IPS DF 6.9 (cell line): ENCODE measurements around the gene TUBGCP3.

Experiments
- DNase-seq: peaks from one replicate; pipeline ENCODE4 v3.0.0-alpha.2; 2013; ENCODE audit warnings: low read depth, low spot score
- H3K27ac ChIP-seq: one replicate; pipeline ENCODE4 v1.5.1; 2013; ENCODE audit warnings: low read length, control low read depth
- H3K27me3 ChIP-seq: 2 replicates; pipeline ENCODE4 v1.6.1; 2013; ENCODE audit warnings: mild to moderate bottlenecking, low read length; ENCODE audit not compliant: control insufficient read depth, insufficient read depth
- H3K36me3 ChIP-seq: 2 replicates; pipeline ENCODE4 v1.6.1; 2013; ENCODE audit warnings: low read length; ENCODE audit not compliant: control insufficient read depth, insufficient read depth
- H3K4me1 ChIP-seq: 2 replicates; pipeline ENCODE4 v1.6.1; 2013; ENCODE audit warnings: low read length; ENCODE audit not compliant: control insufficient read depth, insufficient read depth
- H3K4me3 ChIP-seq: 2 replicates; pipeline ENCODE4 v1.5.1; 2013; ENCODE audit warnings: mild to moderate bottlenecking, low read length
- H3K9me3 ChIP-seq: 2 replicates; pipeline ENCODE4 v1.6.1; 2013; ENCODE audit warnings: low read length, inconsistent platforms; ENCODE audit not compliant: control insufficient read depth, insufficient read depth
- WGBS: extraction: QIAGEN DNeasy Blood & Tissue Kit; methylation state at CpG from one replicate; pipeline ENCODE4 v1.1.7; 2013; ENCODE audit warnings: mixed read lengths, missing lambda C conversion rate; ENCODE audit not compliant: insufficient read length, insufficient coverage; 5-methylcytosine and 5-hydroxymethylcytosine counted together

Gene TUBGCP3

DNA sequence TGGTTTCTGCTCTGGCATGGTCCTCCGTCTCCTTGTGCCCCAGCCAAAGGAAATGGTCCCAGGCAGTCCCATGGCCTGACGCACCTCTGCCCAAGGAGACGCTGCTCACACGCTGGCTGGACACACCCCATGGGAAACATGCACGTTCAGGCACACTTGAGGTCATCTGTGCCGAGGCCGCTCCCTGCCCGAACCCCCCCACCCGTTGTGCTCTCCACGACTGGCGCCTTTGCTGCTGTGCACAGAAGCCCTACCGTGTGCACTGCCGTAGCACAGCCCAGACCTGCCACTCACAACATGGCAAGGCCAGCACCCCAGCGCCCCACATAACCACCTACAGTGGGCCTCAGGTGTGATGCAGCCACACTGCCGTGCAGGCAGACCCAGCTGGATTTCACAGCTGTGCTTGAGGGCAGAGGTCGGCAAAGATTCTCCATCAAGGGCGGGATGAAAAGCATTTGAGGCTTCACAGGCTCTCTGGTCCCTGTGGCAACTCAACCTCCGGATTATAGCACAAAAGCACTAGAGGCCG, 146.1 kb downstream of the TUBGCP3 start:
- Histone ChIP-seq H3K4me1 (no peaks in the 10 kb centered on the region), H3K27ac (no peak overlapping the region), H3K36me3 (no peaks in the 10 kb centered on the region), H3K4me3 (no peak overlapping the region), H3K9me3 (no peaks in the 10 kb centered on the region), H3K27me3 (no peaks in the 10 kb centered on the region)
- WGBS, result no CpG with 5 or more reads among the region's 19 CpGs
- no peak for DNase-seq

DNA sequence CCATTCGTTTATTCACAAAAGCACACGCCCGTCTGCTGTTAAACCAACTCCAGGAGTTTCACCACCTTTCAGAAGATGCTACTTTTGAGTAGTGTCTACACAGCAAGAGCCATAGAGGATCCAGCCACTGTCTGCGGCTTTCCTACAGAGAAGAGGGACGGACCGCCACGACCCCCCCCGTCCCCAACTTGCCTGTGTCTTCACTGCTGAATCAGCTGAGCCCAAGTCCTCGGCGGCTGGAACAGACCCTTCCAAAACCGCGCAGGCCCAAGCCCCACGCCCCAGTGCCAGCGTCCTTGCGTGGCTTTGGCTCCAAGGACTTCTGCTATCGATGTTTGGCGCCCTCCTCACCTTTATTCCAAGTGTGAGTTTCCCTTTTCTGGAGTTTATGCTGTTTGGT, 146.7 kb downstream of the TUBGCP3 start:
- H3K36me3 ChIP-seq, result no peaks in the 10 kb centered on the region
- no peak overlapping the region for H3K4me3 ChIP-seq
- WGBS, result no CpG with 5 or more reads among the region's 17 CpGs
- H3K9me3 ChIP-seq, result no peaks in the 10 kb centered on the region
- no peak for DNase-seq
- no peak overlapping the region for H3K27ac ChIP-seq
- no peaks in the 10 kb centered on the region for H3K4me1 ChIP-seq
- H3K27me3 ChIP-seq, result no peaks in the 10 kb centered on the region

DNA sequence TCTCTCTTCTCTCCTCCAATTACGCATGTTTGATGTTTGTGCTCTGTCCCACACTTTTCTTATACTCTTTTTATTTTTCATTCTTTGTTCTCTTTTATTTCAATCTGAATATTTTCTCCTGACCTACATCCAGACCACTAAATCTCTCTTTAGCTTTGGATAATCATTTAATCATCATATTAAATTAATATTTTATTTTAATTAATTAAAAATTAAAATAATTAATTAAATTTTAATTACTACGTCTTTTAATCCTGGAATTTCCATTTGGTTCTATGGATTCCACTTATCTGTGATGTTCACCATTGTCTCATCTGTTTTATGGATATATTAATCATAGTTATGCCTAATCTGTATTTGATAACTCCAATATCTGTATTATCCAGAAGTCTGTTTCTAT, 149.4 kb downstream of the TUBGCP3 start:
- H3K4me1 ChIP-seq, result no peaks in the 10 kb centered on the region
- no peaks in the 10 kb centered on the region for H3K27me3 ChIP-seq
- H3K9me3 ChIP-seq, result no peaks in the 10 kb centered on the region
- no peak for DNase-seq
- H3K4me3 ChIP-seq, result no peak overlapping the region
- H3K27ac ChIP-seq, result no peak overlapping the region
- no CpG with 5 or more reads among the region's 2 CpGs for WGBS
- H3K36me3 ChIP-seq, result no peaks in the 10 kb centered on the region

DNA sequence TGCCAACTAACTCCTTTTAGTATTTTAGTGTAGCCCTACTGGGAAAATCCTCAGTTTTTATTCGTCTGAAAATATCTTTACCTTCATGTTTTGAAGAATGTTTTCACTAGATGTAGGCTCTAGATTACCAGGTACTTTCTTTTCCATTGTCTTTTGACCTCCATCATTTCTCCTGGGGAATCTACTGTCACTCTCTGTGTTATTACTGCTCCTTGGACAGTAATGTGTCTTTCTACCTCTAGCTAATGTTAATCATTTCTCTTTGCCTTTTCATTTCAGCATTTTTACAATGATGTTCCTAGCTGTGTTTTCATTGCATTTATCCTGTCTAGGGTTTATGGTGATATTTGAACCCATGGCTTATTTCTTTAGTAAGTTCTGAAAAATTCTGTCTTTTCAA, 149.9 kb downstream of the TUBGCP3 start:
- H3K4me3 ChIP-seq, result no peak overlapping the region
- H3K4me1 ChIP-seq, result no peaks in the 10 kb centered on the region
- H3K27me3 ChIP-seq, result no peaks in the 10 kb centered on the region
- no peaks in the 10 kb centered on the region for H3K36me3 ChIP-seq
- no peak overlapping the region for H3K27ac ChIP-seq
- WGBS, result no CpG with 5 or more reads among the region's 1 CpG
- no peaks in the 10 kb centered on the region for H3K9me3 ChIP-seq
- no peak for DNase-seq

DNA sequence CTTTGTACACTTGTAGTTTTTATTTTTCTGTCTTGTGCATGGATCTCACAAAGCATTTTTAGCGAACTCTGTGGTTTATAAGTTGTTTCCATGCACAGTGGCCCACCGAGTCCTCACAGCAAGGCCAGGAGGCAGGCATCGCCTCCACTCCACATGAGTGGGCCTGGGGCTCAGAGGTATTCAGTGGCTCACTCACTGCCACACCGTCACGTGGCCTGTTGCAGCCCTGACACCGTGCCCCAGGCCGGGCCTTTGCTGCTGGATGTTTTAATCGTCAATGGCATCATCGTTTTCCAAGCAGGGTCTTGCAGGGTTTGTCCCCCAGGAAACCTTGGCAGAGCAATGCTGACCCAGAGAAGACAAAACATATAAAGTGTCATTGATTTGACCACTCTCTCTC, 152.0 kb downstream of the TUBGCP3 start:
- Histone ChIP-seq H3K36me3 (no peaks in the 10 kb centered on the region), H3K9me3 (no peaks in the 10 kb centered on the region), H3K4me3 (no peak overlapping the region), H3K27ac (no peak overlapping the region), H3K27me3 (no peaks in the 10 kb centered on the region), H3K4me1 (no peaks in the 10 kb centered on the region)
- DNase-seq, result no peak
- no CpG with 5 or more reads among the region's 9 CpGs for WGBS
